ENCODE measurements around the gene NUBPL. TPM values are rescaled to one million over a fixed set of nuclear protein-coding genes. Genes with fewer than 3 reads are reported as not detected.

NUBPL gene
- total and polyA plus RNA-seq, 5 donors, result 9.6 to 23.9 (median 20.9) TPM

DNA sequence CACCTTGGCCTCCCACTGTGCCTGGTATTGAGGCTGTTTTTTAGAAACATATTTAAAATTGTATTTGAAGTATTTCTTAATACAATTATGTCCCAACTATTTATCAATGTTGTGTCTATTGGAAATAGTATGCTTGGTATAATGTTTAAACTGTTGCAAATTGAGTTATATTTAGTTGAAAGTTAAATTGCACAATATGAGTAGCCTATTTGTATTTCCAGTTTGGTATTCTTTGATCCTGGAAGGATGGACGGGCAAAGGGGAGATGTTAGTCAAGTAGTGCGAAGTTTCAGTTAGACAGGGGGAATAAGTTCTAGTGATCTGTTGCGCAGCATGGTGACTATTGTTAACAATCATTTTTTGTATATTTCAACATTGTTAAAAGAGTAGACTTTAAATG lies 111.5 kb downstream of the NUBPL start:
- intact Hi-C loops (cut with DNase I), result no loop called here
- H3K4me3 ChIP-seq (ENCODE audit: low read length), result no peak overlapping the region
- H3K27me3 ChIP-seq (ENCODE audit: control insufficient read depth, insufficient read depth), result no peaks in the 10 kb centered on the region
- 95% methylated on average over 3 of the region's 3 CpGs for WGBS
- DNase-seq (no peak), ATAC-seq (no peak)
- H3K9me3 ChIP-seq (ENCODE audit: control insufficient read depth, low read length), result no peaks in the 10 kb centered on the region
- H3K27ac ChIP-seq (ENCODE audit: low read length), result no peak overlapping the region
- H3K4me1 ChIP-seq (ENCODE audit: control insufficient read depth, insufficient read depth, low read length), result no peaks in the 10 kb centered on the region

DNA sequence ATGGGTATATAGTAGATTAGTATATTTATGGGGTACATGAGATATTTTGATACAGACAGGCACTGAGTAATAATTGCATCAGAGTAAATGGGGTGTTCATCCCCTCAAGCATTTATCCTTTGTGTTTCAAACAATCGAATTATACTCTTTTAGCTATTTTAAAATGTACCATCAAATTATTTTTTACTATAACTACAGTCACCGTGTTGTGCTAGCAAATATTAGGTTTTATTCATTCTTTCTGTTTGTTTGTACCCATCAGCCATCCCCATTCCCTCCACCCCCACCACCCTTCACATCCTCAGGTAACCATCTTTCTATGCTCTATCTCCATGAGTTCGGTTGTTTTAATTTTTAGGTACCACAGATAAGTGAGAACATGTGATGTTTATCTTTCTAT lies 115.8 kb downstream of the NUBPL start:
- no peak for ATAC-seq
- Histone ChIP-seq H3K27me3 (ENCODE audit: control insufficient read depth, insufficient read depth) (no peaks in the 10 kb centered on the region), H3K4me3 (ENCODE audit: low read length) (no peak overlapping the region), H3K4me1 (ENCODE audit: control insufficient read depth, insufficient read depth, low read length) (no peaks in the 10 kb centered on the region), H3K27ac (ENCODE audit: low read length) (no peak overlapping the region), H3K9me3 (ENCODE audit: control insufficient read depth, low read length) (no peaks in the 10 kb centered on the region)
- WGBS, result 92% methylated on average over 3 of the region's 3 CpGs
- DNase-seq, result no peak
- intact Hi-C loops (cut with DNase I), result no loop called here

- WGBS, result 94% methylated on average over 3 of the region's 3 CpGs
- ATAC-seq (no peak), DNase-seq (no peak)
- H3K27me3 ChIP-seq (ENCODE audit: control insufficient read depth, insufficient read depth), result no peaks in the 10 kb centered on the region
- no peak overlapping the region for H3K4me3 ChIP-seq (ENCODE audit: low read length)
- no peak overlapping the region for H3K27ac ChIP-seq (ENCODE audit: low read length)
- no peaks in the 10 kb centered on the region for H3K4me1 ChIP-seq (ENCODE audit: control insufficient read depth, insufficient read depth, low read length)
- intact Hi-C loops (cut with DNase I), result no loop called here
- no peaks in the 10 kb centered on the region for H3K9me3 ChIP-seq (ENCODE audit: control insufficient read depth, low read length)
Observed at GRCh38 chr14:31677630-31678029, 116.4 kb downstream of the NUBPL start.

DNA sequence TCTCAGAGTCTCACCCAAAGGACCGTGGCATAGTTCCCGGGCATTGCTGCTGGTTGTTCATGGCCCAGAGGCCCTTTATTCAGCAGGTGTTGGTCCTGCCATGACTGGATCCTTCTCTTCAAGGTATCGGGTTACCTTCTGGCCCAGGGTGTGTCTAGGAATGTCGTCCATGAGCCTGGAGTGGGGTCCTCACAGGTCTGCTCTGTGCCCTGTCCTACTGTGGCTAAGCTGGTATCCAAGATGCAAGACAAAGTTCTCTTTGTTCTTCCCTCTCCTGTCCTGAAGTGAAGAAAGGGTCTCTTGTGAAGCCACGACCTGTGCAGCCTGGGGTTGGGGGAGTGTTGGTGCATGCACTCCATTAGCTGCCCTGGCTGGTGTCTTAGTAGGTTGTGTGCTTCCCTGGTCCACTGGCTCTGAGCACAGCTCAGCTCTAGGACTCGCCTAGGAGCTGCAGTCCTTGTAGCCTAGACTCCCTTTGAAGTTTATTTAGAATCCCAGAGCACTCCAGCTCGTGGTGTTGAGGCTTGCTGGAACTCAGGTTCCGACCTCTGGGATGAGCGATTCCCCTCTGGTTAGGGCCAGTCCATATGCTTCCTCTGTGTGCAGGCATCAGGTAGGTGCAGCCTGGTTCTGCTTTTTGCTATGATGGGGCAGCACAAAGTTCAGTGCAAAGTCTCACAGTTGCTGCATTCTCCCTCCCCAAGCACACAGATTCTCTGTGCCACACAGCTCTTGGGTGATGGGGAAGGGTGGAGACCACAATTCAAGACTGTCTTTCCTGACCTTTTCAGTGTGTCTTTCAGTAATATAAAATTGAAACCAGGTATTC lies 117.4 kb downstream of the NUBPL start:
- ATAC-seq, result no peak
- intact Hi-C loops (cut with DNase I), result no loop called here
- Histone ChIP-seq H3K4me3 (ENCODE audit: low read length) (no peak overlapping the region), H3K27me3 (ENCODE audit: control insufficient read depth, insufficient read depth) (no peaks in the 10 kb centered on the region), H3K27ac (ENCODE audit: low read length) (no peak overlapping the region), H3K4me1 (ENCODE audit: control insufficient read depth, insufficient read depth, low read length) (no peaks in the 10 kb centered on the region), H3K9me3 (ENCODE audit: control insufficient read depth, low read length) (no peaks in the 10 kb centered on the region)
- no peak for DNase-seq
- 90% methylated on average over 9 of the region's 9 CpGs for WGBS

DNA sequence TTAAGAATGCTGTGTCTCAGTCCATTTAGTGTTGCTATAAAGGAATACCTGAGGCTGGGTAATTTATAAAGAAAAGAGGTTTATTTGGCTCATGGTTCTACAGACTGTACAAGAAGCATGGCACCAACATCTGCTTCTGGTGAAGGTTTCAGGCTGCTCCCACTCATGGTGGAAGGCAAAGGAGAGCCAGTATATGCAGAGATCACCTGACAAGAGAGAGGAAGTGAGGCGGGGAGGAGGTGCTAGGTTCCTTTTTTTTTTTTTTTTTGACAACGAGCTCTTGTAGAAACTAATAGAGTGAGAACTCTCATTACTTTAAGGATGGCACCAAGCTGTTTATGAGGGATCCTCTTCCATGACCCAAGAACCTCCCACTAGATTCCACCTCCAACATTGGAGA lies 121.6 kb downstream of the NUBPL start:
- Histone ChIP-seq H3K4me1 (ENCODE audit: control insufficient read depth, insufficient read depth, low read length) (no peaks in the 10 kb centered on the region), H3K27ac (ENCODE audit: low read length) (no peak overlapping the region), H3K4me3 (ENCODE audit: low read length) (no peak overlapping the region), H3K9me3 (ENCODE audit: control insufficient read depth, low read length) (no peaks in the 10 kb centered on the region), H3K27me3 (ENCODE audit: control insufficient read depth, insufficient read depth) (no peaks in the 10 kb centered on the region)
- DNase-seq (no peak), ATAC-seq (no peak)
- 94% methylated on average over 2 of the region's 2 CpGs for WGBS
- intact Hi-C loops (cut with DNase I), result no loop called here

- WGBS, result 95% methylated on average over 1 of the region's 1 CpG
- Histone ChIP-seq H3K27ac (ENCODE audit: low read length) (no peak overlapping the region), H3K4me3 (ENCODE audit: low read length) (no peak overlapping the region), H3K4me1 (ENCODE audit: control insufficient read depth, insufficient read depth, low read length) (peaks cover 1% of the 10 kb centered on the region), H3K9me3 (ENCODE audit: control insufficient read depth, low read length) (no peaks in the 10 kb centered on the region), H3K27me3 (ENCODE audit: control insufficient read depth, insufficient read depth) (no peaks in the 10 kb centered on the region)
- no peak for DNase-seq
- intact Hi-C loops (cut with DNase I), result no loop called here
- ATAC-seq, result no peak
Observed at GRCh38 chr14:31687726-31688125, 126.5 kb downstream of the NUBPL start.

DNA sequence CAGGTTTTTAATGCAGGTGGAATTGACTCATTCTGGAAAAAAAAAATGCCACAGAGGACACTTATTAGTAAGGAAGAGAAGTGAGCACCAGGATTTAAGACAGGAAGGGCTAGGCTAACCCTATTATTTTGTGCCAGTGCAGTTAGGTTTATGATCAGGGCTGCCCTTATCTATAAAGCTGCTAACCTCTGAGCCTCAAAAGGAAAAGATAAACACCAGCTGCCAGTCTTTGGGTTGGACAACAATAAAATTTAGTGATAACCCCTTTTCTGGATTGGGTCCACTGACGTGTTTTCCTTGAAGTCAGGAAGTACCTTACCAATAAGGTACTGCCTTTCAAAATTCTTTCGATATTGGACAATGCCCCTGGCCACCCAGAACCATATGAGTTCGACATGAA lies 128.9 kb downstream of the NUBPL start:
- ATAC-seq (no peak), DNase-seq (no peak)
- H3K27me3 ChIP-seq (ENCODE audit: control insufficient read depth, insufficient read depth), result no peaks in the 10 kb centered on the region
- WGBS, result 74% methylated on average over 3 of the region's 3 CpGs
- no peak overlapping the region for H3K4me3 ChIP-seq (ENCODE audit: low read length)
- H3K4me1 ChIP-seq (ENCODE audit: control insufficient read depth, insufficient read depth, low read length), result peaks cover 1% of the 10 kb centered on the region
- no peak overlapping the region for H3K27ac ChIP-seq (ENCODE audit: low read length)
- H3K9me3 ChIP-seq (ENCODE audit: control insufficient read depth, low read length), result no peaks in the 10 kb centered on the region
- intact Hi-C loops (cut with DNase I), result no loop called here

GRCh38 chr14:31692376-31692781 lies 131.2 kb downstream of the NUBPL start:
- intact Hi-C loops (cut with DNase I), result no loop called here
- Histone ChIP-seq H3K4me3 (ENCODE audit: low read length) (no peak overlapping the region), H3K9me3 (ENCODE audit: control insufficient read depth, low read length) (no peaks in the 10 kb centered on the region), H3K27me3 (ENCODE audit: control insufficient read depth, insufficient read depth) (no peaks in the 10 kb centered on the region), H3K4me1 (ENCODE audit: control insufficient read depth, insufficient read depth, low read length) (peaks cover 1% of the 10 kb centered on the region), H3K27ac (ENCODE audit: low read length) (no peak overlapping the region)
- no peak for ATAC-seq
- no peak for DNase-seq
- 53% methylated on average over 1 of the region's 1 CpG for WGBS

GRCh38 chr14:31696378-31696777 lies 135.2 kb downstream of the NUBPL start:
- Histone ChIP-seq H3K27ac (ENCODE audit: low read length) (no peak overlapping the region), H3K27me3 (ENCODE audit: control insufficient read depth, insufficient read depth) (no peaks in the 10 kb centered on the region), H3K4me1 (ENCODE audit: control insufficient read depth, insufficient read depth, low read length) (no peaks in the 10 kb centered on the region), H3K4me3 (ENCODE audit: low read length) (no peak overlapping the region), H3K9me3 (ENCODE audit: control insufficient read depth, low read length) (no peaks in the 10 kb centered on the region)
- no peak for ATAC-seq
- WGBS, result 62% methylated on average over 4 of the region's 4 CpGs
- DNase-seq, result no peak
- intact Hi-C loops (cut with DNase I), result no loop called here

- DNase-seq, result no peak
- ATAC-seq, result no peak
- Histone ChIP-seq H3K4me1 (ENCODE audit: control insufficient read depth, insufficient read depth, low read length) (no peaks in the 10 kb centered on the region), H3K9me3 (ENCODE audit: control insufficient read depth, low read length) (no peaks in the 10 kb centered on the region), H3K27me3 (ENCODE audit: control insufficient read depth, insufficient read depth) (no peaks in the 10 kb centered on the region), H3K27ac (ENCODE audit: low read length) (no peak overlapping the region), H3K4me3 (ENCODE audit: low read length) (no peak overlapping the region)
- intact Hi-C loops (cut with DNase I), result no loop called here
Observed at GRCh38 chr14:31699809-31700208, 138.6 kb downstream of the NUBPL start.

GRCh38 chr14:31700282-31701074 lies 139.3 kb downstream of the NUBPL start:
- H3K27ac ChIP-seq (ENCODE audit: low read length), result no peak overlapping the region
- H3K4me3 ChIP-seq (ENCODE audit: low read length), result no peak overlapping the region
- H3K4me1 ChIP-seq (ENCODE audit: control insufficient read depth, insufficient read depth, low read length), result no peaks in the 10 kb centered on the region
- no peaks in the 10 kb centered on the region for H3K27me3 ChIP-seq (ENCODE audit: control insufficient read depth, insufficient read depth)
- H3K9me3 ChIP-seq (ENCODE audit: control insufficient read depth, low read length), result no peaks in the 10 kb centered on the region
- intact Hi-C loops (cut with DNase I), result no loop called here
- ATAC-seq, result no peak
- no peak for DNase-seq
- WGBS, result 94% methylated on average over 35 of the region's 35 CpGs
